HG02642 (cell line): ENCODE measurements around the gene PELI2.
"Not testable (repeated sequence)": the region's sequence is repeated elsewhere in the genome, so short reads cannot be mapped to it uniquely, and the experiment has no call there.

ENCODE experiments used
- ATAC-seq: cut with Tn5 transposase; IDR thresholded peaks from one replicate; pipeline ENCODE4 v1.9.1; 2021; ENCODE audit warnings: mild to moderate bottlenecking; ENCODE audit not compliant: unreplicated experiment, poor library complexity

Gene PELI2

DNA sequence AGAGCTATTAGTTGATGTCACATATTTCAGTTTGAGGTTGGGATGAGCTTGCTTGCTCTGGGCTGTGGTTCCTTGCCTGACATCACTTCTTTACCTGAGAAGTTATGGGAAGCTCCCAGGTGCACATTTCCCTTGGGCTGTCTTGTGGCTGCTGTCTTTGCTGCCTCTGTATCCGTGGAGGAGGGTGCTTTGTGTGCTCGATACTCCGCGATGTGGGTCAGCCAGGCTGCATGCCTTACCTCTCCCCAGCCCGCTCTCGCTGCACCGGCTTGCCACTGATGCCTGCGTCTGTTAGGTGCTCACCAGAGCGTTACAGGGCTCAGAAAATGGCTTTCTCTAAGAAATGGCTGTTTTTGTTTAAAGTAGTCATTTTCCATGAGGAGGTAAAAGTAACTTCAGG lies 19.6 kb downstream of the PELI2 start:
- ATAC-seq: no peak

DNA sequence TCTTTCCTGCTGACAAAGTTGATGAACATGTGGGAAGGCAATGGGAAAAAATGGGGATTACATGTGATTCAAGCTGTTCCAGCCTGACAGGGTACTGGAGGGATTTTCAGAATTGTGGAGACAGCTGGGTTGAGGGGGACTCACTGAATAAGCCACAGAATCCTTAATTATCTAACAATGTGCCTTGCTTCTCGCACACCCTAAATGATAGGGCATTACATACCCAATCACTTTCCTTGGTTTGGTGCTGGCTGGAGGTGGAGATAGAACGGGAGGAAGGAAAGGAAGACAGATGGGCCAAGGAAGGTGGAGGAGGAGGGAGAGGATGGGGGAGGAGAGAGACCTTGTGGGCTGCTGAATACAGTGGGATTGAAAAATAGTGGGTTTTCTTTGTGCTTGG lies 20.7 kb downstream of the PELI2 start:
- no peak for ATAC-seq

GRCh38 chr14:56142314-56142713 lies 24.1 kb downstream of the PELI2 start:
- no peak for ATAC-seq

- ATAC-seq: no peak
Observed at GRCh38 chr14:56143025-56143424, 24.8 kb downstream of the PELI2 start.

DNA sequence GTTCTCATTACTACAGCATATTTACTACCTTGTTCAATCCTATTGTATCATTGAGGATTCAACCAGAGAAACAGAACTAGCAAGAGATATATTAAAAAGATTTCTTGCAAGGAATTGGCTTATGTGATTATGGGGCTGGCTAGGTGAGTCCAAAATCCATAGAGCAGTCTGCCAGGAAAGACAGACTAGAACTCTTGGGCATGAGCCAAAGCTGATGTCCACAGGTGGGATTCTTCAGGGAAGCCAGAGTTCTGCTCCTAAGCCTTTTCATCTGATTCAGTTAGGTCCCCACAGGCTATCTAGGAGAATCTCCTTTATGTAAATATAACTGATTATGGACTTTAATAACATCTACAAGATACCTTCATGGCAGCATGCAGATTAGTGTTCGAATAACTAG lies 26.0 kb downstream of the PELI2 start:
- ATAC-seq: no peak

DNA sequence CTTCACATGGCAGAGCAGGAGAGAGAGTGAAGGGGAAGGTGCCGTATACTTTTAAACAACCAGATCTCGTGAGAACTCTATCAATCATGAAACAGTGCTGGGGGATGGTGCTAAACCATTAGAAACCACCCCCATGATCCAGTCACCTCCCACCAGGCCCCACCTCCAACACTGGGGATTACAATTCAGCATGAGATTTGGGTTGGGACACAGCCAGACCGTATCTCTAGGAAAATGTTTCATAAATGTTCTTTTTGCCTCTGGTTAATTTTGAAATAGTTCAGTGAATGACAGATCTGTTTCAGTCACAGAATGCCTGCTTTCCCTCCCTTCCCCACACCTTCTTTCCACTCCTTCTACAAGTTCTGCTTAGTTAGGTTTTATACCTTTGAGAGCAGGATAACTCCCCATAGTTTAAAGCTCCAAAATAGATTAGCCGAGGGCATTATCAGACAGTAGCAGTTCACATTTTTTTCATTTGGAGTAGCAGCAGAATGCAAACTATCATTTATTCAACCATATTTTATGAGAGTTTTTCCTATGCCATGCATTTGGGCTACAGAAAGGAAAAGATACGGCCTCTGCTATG lies 27.1 kb downstream of the PELI2 start:
- ATAC-seq: no peak

GRCh38 chr14:56145965-56146364 lies 27.8 kb downstream of the PELI2 start:
- ATAC-seq: no peak

DNA sequence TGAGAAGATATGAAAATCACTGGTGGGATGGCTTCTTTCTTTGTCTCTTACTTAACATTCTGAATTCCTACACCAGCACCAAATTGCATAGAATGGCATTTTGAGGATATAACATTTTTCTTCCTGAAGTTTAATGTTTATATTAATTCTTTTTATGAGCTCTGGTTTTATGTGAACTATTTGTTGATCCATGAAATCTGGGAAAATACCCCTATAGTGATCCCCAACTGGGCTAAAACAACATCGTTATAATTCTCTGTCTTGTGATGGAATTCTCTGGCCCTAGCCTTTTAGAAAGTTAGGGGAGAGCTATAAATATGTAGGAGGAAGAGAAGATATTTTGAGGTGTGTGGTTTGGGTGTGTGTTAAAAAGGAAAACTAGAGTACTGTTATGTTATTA lies 29.2 kb downstream of the PELI2 start:
- ATAC-seq: no peak

- no peak for ATAC-seq
Observed at GRCh38 chr14:56147986-56148901, 30.0 kb downstream of the PELI2 start.

DNA sequence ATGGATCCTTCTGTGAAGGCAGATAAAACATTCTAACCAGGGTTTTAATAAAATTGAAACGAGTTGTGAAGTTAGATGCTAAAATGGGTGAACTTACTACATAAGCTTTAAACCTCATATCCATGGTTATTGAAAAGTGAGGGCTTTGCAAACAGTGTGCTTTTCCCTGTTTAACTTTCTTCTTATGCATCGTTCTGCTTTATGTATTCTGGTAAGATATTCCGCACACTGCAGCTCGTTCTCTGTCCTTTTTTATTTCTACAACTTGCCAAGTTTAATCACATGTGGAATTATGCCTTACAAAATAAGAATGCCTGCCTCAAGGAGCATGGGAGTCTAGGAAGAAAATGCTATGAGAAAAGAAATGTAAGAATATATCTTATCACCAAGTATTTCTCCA lies 30.9 kb downstream of the PELI2 start:
- ATAC-seq: no peak

DNA sequence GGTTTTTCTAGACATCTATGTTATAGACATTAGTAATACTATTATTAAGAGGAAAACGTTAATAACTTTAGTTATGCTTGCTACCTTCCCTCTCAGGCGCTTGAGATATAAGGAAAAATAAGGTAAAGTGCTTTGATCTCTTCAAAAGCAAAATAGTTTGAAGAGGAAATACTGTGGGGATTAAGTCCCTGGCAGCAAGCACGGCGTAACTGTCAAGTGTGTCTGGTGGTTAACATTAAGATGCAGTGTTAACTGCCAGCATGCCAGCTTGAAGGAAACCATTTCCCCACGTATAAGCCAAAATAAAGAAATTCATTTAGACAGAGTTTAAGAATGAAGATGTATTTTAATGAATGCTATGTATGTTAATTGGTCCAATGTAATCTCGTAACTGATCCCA lies 31.8 kb downstream of the PELI2 start:
- no peak for ATAC-seq

- no peak for ATAC-seq
Observed at GRCh38 chr14:56150645-56151345, 32.6 kb downstream of the PELI2 start.

- no peak for ATAC-seq
Observed at GRCh38 chr14:56152221-56152620, 34.0 kb downstream of the PELI2 start.

DNA sequence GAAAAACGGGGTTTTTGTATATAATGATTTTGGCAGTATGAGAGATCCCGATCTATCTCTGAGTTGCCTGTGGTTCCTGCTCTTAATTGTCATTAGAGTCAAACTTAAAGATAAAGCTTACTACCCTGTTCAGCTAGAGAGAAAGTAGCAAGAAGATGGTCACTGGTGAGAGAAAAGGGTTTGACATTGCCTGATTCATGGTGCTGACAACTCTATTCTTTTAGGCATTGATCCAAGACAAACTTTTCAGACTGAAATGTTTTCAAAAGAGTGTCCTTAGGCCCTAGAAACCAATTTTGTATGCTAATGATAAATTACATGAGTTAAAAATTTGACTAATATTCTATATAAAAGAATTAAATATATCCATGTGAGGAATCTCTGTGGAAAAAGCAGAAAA lies 35.1 kb downstream of the PELI2 start:
- ATAC-seq: no peak

DNA sequence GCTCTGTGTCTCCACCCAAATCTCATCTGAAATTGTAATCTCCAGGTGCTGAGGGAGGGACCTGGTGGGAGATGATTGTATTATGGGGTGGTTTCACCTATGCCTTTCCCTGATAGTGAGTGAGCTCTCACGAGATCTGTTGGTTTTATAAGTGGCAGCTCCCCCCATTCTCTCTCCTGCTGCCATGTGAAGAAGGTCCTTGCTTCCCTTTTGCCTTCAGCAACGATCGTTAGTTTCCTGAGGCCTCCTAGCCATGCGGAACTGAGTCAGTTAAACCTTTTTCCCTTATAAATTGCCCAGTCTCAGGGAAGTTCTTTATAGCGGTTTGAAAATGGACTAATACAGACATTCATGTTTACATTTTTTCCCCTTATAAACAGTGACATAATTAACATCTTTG lies 36.1 kb downstream of the PELI2 start:
- no peak for ATAC-seq

DNA sequence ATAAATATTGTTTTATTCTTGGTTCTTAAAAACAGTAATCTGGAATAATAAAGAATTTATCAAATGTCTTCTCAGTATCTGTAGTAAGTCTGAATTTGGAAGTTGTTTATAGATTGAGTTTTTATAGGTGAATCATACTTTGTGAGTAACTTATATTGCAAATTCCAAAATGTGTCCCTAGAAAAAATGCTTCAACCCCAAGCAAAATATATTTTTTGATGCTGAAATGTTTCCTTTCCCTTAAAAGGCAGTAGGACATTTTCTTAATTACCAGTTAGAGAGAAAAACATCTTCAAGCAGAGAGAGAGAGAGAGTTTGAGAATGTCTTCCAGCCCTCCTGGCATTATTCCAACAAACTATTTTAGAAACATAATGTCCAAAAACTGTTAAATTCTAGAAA lies 37.9 kb downstream of the PELI2 start:
- no peak for ATAC-seq

GRCh38 chr14:56159066-56159465 lies 40.9 kb downstream of the PELI2 start:
- ATAC-seq: no peak

DNA sequence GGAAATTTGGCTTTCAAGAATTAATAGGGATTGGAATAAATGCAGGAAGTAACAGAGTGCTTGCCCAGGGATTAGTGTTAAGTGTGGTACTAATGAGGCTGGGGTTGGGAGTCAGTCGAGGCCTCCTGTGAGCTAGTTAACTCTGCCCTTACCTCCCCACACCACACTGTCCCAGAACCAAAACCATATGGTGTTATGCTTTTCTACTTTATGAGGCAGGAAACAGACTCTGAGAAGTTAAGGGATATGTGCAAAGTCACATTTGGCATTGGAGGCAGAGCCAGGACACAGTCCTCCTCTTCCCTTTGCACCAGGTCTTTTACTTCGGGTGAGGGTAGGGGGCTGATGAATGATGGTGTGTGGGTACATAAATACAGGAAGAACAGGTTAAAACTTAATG lies 41.9 kb downstream of the PELI2 start:
- ATAC-seq: no peak

GRCh38 chr14:56161658-56162057 lies 43.4 kb downstream of the PELI2 start:
- ATAC-seq: no peak

- ATAC-seq: no peak
Observed at GRCh38 chr14:56162476-56162875, 44.3 kb downstream of the PELI2 start.

GRCh38 chr14:56166579-56166978 lies 48.4 kb downstream of the PELI2 start:
- not testable (repeated sequence) for ATAC-seq
